CD4-positive, alpha-beta T cell treated with Interleukin-10 for 1 hour (primary cell): ENCODE results near the gene MSH3.
"Not testable (repeated sequence)": the region's sequence is repeated elsewhere in the genome, so short reads cannot be mapped to it uniquely, and the experiment has no call there.

Experiments
- DNase-seq: peaks from one replicate; pipeline ENCODE4 v3.0.0-alpha.2; 2020

The MSH3 gene

DNA sequence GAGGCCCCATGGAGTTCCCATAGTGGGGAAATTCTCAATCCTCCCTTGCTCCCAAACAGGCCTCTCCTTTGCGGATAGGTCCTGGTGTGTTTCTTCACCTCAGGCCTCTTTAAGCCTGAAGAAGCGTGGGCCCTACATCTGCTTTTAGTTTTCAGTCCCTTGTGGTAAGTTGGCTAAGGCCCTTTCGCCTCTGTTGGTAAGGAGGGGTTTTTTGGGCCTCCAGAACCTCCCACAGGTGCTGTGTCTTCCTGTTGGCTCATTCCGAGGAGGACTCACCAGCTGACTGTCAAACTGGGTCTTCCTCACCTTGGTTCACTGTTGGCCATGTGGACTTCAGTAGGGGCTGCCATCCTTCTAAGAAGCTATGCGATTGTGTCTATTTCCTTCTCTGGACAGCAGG is 56.8 kb downstream of the MSH3 start:
- DNase-seq, result no peak

DNA sequence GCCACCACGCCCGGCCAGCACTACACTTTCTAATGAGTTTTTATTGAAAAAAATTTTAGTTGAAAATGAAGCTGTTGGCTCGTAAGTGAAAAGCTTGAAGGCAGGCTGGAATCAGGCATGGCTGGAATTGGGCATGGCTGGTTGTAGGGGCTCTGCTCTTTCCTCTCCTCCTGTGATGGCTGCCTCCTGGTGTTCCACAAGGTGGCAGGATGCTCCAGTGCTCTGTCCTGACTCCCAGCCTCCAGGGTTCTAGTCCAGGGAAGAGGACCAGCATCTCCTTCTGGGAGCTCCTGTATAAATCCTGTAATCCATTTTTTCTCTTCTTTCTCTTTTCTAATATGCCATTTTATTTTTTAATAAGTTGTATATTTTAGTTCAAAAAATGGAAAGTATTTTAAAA is 57.5 kb downstream of the MSH3 start:
- DNase-seq, result peak; percentile 10

DNA sequence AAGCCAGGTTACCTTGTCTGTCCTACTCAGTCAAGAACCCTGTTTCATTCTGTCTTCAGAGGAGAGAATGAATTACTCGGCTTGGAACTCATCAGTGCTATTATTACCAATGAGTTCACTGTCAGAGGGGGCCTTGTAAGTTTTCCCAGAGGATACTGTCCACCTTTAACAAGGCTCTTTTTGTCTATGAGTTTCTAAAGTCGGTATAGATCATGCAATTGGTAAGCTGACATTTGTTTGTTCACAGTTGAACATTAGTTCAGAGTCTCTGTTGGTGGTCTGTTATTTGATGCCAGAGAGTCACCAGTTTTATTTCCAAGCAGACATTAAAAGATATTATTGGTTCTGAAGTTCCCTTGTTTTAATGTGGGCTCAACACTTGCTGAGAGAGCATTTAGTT is 58.5 kb downstream of the MSH3 start:
- DNase-seq, result no peak

DNA sequence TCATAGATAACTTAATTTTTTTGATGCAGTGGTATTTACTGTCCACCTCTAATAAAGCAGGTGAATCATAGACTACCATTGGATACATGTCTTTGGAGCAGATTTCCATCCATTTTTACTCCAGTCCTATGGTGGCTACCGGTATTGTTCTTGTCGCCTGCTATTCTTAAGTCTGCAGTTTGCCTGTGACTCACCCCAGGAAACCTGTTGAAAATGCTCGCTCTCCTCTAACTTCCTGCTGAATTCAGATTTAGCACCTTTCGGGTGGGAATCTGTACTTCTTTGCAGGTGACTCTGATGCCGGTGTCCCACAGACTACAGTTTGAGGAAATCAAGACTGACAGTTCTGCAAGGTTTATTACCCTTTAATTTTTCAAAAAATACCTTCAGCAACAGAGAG is 59.2 kb downstream of the MSH3 start:
- peak; percentile 22 for DNase-seq

DNA sequence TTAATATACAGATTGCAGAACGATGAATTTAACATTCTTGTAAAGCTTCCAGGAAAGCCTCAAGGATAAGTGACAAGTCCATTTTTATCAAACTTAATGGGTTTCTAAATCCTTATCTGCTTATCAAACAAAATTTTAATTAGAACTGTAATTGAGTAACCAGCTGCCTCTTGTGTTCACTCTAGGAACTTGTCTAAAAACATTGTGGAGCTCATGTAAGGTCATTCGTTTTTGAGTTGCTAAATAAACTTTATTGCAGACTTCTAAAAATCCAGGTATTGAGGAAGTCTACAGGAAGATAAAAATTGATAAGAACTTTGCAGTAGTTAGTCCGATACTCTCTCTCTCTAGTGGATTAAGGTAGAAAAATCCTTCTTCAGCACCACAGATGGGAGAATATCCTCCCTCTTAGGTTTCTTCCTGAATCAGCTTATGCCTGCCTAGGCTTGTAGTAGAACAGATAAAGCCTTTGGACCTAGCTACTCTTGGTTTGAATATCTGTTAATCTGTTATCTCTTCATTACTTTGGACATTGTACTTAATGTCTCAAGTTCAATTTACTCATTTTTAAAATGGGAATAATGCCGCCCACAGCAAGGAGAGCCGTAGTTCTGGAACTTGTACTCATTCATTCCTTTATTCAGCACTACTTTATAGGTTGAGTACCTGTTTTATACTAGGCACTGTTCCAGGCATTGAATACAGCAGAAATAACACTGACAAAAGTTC is 60.3 kb downstream of the MSH3 start:
- DNase-seq, result no peak

DNA sequence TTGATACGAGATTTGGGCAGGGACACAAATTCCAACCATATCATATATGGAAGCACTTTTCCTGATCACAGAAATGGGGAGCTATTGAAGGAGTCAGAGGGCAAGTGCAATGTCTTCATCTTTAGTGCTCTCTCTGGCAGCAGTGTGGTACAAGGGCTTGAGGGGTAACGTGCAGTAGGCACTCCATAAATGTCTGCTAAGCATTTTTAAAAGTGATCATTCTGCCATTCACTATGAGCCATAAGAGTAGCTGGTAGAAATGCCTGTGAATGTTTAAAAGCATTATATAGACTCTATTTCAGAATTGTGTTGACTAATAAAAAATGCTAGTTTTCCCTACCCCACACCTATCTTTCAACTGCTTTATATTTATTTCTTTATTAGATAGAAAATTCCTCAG is 61.4 kb downstream of the MSH3 start:
- no peak for DNase-seq

DNA sequence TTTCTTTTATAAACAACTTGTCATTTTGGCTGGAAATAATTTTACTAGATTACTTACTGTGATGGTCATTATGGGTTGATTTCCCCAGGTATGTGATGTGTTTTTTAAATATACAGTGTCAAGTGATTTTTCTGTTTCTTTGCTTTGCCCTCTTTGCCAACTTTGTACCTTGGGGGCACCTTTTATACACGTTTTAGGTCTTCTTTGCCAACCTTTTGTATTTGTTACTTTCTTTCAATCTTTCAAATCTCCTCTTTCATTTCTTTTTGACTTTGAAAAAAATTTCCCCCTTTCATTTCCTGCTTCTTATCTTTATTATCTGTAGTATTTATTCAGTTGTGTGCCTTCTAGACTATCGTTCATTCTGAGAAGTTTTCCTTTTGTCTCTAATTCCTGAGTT is 65.7 kb downstream of the MSH3 start:
- DNase-seq, result no peak

DNA sequence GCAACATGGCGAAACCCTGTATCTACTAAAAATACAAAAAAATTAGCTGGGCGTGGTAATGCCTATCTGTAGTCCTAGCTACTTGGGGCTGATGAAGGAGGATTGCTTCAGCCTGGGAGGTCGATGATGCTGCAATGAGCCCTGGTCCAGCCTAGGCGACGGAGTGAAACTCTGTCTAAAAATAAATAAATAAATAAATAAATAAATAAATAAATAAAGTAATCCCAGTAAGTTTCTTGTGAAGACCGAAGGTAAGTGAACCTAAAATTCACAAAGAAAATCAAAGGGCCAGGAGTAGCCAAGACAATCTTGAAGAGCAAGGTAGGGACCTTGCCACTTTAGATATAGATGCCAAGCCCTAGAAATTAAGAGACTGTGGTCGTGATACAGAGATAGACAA is 68.5 kb downstream of the MSH3 start:
- no peak for DNase-seq

DNA sequence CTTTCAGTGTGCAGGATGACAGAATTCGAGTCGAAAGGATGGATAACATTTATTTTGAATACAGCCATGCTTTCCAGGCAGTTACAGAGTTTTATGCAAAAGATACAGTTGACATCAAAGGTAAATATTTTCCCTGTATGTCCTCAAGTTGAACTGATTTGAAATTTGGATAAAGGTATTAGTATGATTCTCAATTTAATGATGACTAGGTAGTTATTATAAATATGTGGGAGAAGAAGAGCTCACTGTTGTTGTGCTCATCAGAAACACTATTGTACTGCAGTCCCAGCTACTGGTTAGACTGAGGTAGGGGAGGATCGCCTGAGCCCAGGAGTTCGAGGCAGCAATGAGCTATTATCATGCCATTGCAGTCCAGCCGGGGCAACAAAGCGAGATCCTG is 71.0 kb downstream of the MSH3 start:
- no peak for DNase-seq

DNA sequence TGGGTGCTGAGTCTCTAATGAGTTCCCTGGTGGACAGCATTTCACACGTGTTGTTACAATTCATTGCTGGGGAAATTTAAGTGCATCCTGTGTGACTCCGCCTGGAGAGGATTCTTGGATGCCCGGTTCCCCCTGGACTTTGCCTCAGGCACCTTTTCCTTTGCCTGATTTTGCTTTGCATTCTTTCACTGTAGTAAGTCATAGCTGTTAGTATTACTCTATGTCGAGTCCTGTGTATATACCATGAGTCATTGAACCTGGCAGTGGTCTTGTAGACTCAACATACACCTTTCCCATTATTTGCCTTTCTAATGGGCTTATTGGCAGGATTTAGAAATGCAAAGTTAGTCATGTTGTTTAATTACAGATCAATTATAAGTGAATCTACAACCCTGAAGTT is 82.3 kb downstream of the MSH3 start:
- DNase-seq, result no peak

DNA sequence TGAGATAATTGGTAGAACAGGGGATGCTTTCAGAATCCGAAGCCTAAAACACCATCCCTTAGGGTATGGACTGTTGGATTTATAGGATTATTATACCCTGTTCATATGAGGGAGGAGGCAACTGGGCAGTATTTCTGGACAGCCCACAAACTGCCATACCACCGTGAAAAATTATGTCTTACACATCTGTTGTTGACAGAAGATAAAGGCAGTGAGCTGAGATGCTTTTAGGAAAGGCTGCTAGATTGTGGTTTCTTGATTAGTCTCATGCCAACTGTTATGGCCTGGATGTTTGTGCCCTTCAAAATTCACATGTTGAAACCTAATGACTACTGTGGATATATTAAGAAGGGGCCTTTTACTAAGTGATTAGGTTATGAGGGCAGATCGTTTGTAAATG is 84.0 kb downstream of the MSH3 start:
- DNase-seq, result no peak

DNA sequence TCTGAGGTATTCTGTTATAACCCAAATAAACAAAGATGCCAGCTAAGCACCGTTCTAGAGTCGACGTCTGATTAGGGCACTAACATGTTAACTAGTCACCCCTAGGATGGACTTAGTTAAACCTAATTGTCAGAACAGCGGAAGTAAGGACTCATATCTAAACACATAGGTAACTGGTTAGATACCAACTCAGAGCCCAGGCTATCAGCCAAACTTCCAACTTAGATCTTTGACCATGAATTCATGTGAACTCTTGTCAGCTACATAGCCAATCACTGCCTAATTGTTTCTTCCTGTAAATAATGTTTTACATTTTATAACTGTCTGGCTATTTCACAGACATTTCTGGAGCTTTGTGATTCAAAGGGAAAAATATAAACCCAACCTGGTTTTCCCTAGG is 84.6 kb downstream of the MSH3 start:
- no peak for DNase-seq

DNA sequence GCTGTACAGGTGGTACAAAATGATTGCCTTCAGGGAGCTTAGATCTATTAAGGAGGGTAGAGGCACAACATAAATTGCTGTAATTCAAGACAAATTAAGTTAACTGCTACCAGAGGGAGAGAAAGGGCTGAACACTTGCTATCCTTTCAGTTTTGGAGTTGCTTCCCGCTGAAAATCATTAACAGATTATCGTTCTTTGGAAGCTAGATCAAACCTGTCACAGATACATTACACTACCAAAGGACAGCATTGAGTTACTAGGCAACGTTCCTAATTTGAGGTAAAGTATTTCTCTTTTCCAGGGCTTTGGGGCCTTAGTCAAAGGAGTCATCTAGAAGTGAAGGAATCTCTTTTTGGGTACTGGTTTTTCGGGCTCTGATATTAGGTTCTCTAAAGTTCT is 85.0 kb downstream of the MSH3 start:
- DNase-seq, result no peak

DNA sequence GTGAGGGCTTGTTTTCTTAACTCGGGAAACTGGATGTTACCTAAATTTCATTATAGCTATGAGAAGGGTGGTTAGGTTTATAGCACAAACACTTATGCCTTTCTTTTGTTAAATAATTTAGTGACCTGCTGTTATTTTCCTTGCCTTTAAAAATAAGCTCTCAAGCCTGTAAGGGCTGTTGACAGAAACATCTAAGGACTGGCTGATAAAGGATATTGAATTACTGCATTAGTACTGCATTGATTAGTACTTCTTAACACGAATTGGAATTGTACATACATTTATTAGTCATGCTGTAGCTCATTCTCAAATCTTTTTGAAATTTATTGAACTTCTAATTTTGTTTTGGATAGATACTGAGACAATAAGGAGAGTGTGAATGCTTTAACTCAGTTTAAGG is 85.4 kb downstream of the MSH3 start:
- DNase-seq, result no peak

DNA sequence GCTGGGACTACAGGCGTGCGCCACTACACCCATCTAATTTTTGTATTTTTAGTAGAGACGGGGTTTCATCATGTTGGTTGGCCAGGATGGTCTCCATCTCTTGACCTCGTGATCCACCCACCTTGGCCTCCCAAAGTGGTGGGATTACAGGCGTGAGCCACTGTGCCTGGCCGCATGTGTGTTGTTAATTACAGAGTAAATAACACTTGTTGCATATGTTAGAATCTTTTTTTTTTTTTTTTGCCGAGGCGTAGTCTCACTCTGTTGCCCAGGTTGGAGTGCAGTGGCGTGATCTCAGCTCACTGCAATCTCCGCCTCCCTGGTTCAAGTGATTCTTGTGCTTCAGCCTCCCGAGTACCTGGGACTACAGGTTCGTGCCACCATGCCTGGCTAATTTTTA is 86.0 kb downstream of the MSH3 start:
- DNase-seq, result not testable (repeated sequence)

DNA sequence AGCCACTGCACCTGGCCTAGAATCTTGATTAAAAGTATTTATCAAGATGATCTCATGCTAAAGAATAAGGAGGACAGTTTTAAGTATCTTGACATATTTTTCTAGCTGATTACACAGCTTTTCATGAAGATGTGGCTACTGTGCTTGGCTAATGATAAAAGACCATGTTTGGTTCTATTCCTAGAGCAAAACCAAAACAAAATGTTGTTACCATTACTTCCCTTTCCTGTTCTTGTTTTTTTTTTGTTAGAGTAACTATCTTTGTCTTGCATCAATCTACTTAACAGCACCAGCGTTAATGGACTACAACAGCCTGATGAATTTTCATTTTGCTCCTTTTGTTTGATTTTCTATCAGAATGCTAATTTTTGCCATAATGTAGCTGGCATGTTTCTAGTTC is 86.5 kb downstream of the MSH3 start:
- no peak for DNase-seq

DNA sequence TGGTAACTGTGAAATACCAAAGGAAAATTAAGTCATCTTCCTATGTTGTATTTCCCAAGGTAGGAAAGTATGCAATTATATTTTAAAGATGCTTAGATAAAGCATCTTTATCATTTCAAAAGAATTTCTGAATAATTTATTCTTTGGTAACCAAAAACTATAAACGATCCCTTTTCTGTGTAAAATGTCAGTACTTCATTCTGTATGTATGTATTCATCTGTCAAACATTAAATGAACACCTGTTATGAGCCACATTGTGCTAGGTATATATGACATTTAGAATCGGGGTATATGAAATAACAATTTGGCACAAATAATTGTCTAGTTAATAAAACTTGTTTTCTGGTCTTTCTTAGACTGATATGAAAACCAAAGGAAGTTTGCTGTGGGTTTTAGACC is 89.7 kb downstream of the MSH3 start:
- DNase-seq, result no peak

DNA sequence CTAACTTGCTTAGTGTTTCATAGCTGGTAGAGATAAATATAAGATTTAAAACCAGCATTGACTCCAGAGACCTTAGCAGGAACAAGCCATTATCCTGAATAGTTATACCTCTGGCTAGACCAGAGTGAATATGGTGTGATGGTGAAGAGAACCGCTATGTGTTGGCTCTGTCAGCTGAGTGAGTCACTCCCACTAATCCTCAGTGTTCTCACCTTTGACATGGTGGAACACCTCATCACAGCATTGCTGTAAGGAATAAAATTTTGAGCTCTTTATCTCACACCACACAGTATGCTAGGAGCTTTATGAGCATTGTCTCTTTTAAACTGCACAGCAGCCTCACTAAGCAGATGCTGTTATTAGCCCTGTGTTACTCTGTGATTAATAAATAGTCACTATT is 91.0 kb downstream of the MSH3 start:
- DNase-seq, result no peak

DNA sequence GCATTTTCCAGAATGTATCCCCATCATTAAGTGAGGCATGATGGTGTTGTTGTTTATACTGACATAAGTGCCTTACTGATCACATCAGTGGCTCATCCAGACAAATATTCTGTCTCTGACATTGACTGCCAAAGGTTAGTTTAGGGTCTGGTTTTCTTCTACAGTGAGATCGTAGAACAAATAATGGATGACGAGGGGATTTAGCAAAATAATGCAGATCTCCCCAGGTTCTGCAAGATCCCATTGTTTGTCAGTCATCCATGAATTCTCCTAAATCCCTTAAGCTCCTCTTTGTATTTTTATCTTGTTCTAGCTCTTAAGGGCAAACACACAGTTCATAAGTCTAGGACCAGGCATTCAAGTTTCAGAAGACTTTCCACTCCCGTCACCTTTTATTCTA is 93.5 kb downstream of the MSH3 start:
- DNase-seq, result no peak

DNA sequence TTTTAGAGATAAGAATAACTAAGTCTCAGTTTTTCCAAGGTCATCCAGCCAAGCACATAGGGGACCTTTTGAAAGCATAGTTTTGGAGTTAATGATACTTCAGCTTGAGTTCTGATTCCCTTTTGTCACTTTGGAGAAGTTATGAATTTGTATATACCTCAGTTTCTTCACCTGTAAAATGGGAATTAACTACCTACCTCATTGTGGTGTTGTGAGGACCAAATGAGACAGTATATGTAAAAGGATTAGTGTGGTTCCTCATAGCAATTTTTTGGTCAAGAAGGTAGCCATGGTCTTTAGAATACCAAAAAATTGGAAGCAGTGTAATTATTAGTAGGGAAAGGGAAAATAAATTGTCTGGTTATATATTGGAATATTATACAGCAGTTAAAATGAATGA is 98.0 kb downstream of the MSH3 start:
- DNase-seq, result no peak

DNA sequence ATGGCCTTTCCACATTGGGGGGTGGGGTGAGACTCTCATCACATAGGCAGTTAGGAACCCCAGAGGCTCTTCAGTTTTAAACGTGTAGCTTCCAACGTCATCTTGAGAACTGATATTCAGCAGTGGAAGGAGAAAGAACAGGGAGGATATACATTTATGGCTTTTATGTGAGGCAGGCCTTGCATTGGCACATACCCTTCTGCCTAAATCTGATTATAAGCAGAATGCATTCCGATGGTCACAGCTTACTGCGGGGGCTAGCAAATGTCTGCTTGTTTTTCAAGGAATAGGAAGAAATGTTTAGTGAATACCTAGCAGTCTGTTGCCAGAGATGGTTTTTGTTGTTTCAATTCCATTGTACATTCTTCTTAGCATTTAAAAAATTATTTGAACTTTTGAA is 99.3 kb downstream of the MSH3 start:
- DNase-seq, result no peak

DNA sequence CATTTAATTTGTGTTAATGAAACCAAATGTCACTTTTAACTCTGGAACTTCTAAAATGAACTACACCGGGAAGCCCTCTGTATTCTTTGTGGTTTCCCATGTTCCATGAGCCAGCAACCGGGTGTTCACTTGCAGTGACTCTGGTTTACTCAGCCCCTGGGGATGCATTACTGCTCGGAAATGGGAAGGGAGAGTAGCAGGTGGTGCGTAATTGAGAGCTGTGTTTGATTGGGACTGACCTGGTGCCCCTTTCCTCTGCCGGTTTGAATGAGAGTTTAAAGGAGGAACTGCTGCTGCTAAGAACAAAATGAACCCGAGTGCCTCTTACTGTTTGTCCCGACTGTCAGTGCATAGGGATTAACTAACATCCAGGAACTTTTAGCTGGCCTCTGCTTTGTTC is 100.4 kb downstream of the MSH3 start:
- no peak for DNase-seq

DNA sequence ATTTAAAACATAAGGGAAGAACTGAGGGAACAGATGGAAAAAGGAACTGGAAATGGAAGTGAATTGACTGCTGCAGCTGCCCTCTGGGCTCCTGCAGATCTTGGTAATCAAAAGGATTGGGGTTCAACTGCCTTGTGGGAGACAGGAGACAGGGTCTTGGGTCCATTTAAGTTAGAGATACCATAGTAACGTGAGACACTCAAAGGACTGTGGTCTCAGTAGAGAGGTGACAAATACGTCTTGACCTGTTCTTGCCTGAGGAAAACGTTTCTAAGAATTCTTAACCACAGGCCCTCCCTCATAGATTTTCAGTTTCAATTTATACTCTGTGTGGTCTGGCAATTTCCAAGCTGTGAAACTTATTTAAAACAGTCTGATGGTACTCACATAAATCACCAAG is 101.2 kb downstream of the MSH3 start:
- DNase-seq, result peak; percentile 72

DNA sequence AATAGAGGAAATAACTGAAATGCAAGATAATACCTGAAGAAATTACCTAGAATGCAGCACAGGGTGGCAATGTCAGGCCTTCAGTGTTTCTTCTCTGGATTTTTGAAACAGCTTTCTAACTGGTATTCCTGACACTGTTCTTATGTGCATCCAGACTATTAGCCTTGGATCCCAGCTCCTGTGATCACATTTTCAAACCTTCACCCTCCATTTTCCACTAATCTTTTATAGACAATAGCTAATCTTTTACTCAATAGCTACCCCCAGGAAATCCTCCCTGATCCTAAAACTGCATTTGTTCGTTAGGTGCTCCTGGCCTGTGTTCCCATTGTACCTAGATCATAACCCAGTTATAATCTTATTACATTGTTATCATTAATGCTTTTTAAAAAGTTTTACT is 101.8 kb downstream of the MSH3 start:
- no peak for DNase-seq

DNA sequence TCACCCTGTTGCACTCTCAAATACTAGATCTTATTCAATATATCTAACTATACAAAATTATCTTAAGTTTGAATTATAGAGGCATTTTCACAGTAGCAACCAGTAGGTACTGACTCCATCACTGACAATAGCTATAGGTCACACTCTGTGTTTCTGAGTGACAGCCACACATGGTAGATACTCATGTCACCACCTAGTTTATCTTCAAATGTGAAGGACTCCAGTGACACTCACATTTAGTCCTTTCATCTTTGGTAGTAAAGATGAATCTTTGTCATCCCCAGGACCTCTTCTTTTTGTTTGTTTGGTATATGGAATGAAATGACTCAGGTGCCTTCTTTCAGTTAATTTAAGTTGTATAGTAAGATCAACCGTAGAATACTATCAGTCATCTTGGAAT is 102.8 kb downstream of the MSH3 start:
- no peak for DNase-seq
